ENCODE results near the gene NDUFA3. TPM values are rescaled to one million over a fixed set of nuclear protein-coding genes. Genes with fewer than 3 reads are reported as not detected.

Gene NDUFA3
- total and polyA plus RNA-seq, 2 of the 13 experiments (the other 11 are each of a cell fraction or from before 2014, with no cell fraction given) = 31.6 to 75.4 TPM

DNA sequence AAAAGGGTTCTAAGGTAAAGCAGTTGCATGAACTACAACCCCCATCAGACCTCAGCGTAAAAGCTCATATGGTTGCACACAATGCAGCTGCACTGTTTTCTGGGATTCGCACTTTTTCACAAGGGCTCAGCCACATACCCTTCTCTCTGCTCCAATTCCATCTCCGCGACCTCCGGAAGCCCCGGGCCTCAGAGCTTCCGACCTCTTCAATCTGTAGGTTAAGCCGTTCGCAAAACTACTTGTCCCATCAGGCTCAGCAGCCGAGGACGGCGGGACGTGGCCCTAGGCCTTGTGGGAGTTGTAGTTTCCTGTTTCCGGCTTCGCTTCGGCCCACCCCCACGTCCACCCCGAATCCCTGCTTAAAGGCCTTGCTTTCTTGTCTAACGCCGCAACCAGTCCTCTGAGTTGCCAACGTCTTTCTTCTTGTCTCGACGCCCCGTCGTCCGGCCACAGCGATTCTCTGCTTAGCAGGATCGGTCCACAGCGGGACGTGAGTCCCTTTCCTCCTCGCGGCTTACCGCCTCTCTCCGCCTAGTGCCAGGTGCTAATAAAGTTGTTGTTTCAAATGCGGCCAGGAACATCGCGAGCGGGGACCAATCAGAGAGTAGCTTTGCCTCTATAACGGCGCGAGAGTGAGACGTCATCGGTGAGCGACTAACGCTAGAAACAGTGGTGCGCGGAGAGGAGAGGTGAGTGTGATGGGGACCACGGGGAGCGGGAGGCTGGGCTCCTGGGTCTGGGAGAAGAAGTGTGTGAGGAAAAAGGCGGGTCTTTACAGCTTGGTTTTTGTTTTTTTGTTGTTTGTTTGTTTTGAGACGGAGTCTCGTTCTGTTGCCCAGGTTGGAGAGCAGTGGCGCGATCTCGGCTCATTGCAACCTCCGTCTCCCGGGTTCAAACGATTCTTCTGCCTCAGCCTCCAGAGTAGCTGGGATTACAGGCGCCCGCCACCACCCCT lies 12.7 kb downstream of the NDUFA3 start, which contains the start of the genes PRPF31 and TFPT (continued):
- TF ChIP-seq, protein P1, sequence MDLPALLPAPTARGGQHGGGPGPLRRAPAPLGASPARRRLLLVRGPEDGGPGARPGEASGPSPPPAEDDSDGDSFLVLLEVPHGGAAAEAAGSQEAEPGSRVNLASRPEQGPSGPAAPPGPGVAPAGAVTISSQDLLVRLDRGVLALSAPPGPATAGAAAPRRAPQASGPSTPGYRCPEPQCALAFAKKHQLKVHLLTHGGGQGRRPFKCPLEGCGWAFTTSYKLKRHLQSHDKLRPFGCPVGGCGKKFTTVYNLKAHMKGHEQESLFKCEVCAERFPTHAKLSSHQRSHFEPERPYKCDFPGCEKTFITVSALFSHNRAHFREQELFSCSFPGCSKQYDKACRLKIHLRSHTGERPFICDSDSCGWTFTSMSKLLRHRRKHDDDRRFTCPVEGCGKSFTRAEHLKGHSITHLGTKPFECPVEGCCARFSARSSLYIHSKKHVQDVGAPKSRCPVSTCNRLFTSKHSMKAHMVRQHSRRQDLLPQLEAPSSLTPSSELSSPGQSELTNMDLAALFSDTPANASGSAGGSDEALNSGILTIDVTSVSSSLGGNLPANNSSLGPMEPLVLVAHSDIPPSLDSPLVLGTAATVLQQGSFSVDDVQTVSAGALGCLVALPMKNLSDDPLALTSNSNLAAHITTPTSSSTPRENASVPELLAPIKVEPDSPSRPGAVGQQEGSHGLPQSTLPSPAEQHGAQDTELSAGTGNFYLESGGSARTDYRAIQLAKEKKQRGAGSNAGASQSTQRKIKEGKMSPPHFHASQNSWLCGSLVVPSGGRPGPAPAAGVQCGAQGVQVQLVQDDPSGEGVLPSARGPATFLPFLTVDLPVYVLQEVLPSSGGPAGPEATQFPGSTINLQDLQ (CRISPR knock-in tag; IDR thresholded peaks at IDR 0.05) = no peak
- TF ChIP-seq U2AF1 (optimal IDR thresholded peaks at IDR 0.05; ENCODE audit: low read depth, low read length) = peak; percentile 50
- TF ChIP-seq, protein P2, sequence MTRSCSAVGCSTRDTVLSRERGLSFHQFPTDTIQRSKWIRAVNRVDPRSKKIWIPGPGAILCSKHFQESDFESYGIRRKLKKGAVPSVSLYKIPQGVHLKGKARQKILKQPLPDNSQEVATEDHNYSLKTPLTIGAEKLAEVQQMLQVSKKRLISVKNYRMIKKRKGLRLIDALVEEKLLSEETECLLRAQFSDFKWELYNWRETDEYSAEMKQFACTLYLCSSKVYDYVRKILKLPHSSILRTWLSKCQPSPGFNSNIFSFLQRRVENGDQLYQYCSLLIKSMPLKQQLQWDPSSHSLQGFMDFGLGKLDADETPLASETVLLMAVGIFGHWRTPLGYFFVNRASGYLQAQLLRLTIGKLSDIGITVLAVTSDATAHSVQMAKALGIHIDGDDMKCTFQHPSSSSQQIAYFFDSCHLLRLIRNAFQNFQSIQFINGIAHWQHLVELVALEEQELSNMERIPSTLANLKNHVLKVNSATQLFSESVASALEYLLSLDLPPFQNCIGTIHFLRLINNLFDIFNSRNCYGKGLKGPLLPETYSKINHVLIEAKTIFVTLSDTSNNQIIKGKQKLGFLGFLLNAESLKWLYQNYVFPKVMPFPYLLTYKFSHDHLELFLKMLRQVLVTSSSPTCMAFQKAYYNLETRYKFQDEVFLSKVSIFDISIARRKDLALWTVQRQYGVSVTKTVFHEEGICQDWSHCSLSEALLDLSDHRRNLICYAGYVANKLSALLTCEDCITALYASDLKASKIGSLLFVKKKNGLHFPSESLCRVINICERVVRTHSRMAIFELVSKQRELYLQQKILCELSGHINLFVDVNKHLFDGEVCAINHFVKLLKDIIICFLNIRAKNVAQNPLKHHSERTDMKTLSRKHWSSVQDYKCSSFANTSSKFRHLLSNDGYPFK (CRISPR knock-in tag; IDR thresholded peaks at IDR 0.05; ENCODE audit: borderline replicate concordance) = peak; percentile 97
- no peak for TF ChIP-seq ZFP36 (IDR thresholded peaks at IDR 0.05; ENCODE audit: borderline replicate concordance, low read depth, low read length, partially characterized antibody)
- TF ChIP-seq NFRKB (IDR thresholded peaks at IDR 0.05) = no peak
- no peak for TF ChIP-seq ZNF83 (CRISPR knock-in tag; IDR thresholded peaks at IDR 0.05; ENCODE audit: borderline replicate concordance)
- no peak for TF ChIP-seq HNRNPUL1 (IDR thresholded peaks at IDR 0.05; ENCODE audit: low read depth, low read length)
- TF ChIP-seq, protein P3, sequence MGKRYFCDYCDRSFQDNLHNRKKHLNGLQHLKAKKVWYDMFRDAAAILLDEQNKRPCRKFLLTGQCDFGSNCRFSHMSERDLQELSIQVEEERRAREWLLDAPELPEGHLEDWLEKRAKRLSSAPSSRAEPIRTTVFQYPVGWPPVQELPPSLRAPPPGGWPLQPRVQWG (CRISPR knock-in tag; IDR thresholded peaks at IDR 0.05; ENCODE audit: borderline replicate concordance, low read depth) = no peak
- TF ChIP-seq KLF6 (CRISPR knock-in tag; IDR thresholded peaks at IDR 0.05) = no peak; the same call in 1 of the 2 replicates
- peak; percentile 51; the same call in 1 of the 2 replicates for TF ChIP-seq ZNF121 (CRISPR knock-in tag; IDR thresholded peaks at IDR 0.05)
- no peak for TF ChIP-seq STAG1 (CRISPR knock-in tag; IDR thresholded peaks at IDR 0.05)
- TF ChIP-seq HIVEP1 (CRISPR knock-in tag; IDR thresholded peaks at IDR 0.05) = peak; percentile 68
- TF ChIP-seq JDP2 (CRISPR knock-in tag; IDR thresholded peaks at IDR 0.05; ENCODE audit: borderline replicate concordance) = no peak
- TF ChIP-seq HOXD1 (CRISPR knock-in tag; IDR thresholded peaks at IDR 0.05) = peak; percentile 13; the same call in 1 of the 2 replicates
